ENCODE measurements around the gene PSMD11. TPM values are rescaled to one million over a fixed set of nuclear protein-coding genes. Genes with fewer than 3 reads are reported as not detected.

PSMD11 gene
- total RNA-seq, 4 donors from 2014 or later = 37.3 to 48.9 (median 46.8) TPM

GRCh38 chr17:32463304-32463703 lies 19.0 kb downstream of the PSMD11 start:
- peaks cover 0 to 87% (median 19%) of the 10 kb centered on the region in 3 donors for H3K36me3 ChIP-seq
- H3K27ac ChIP-seq = no peak overlapping the region
- no peaks in the 10 kb centered on the region for H3K9me3 ChIP-seq
- H3K4me3 ChIP-seq = no peak overlapping the region
- no peak for TF ChIP-seq POLR2A (IDR thresholded peaks at IDR 0.05)
- TF ChIP-seq EP300 (IDR thresholded peaks at IDR 0.05) = no peak
- no peak for TF ChIP-seq CTCF (IDR thresholded peaks at IDR 0.05)
- WGBS, 2 donors = 93 to 95% methylated on average over 3 of the region's 3 CpGs
- peaks cover 0 to 5% (median 0%) of the 10 kb centered on the region in 4 donors for H3K4me1 ChIP-seq
- H3K27me3 ChIP-seq = no peaks in the 10 kb centered on the region
- DNase-seq (ENCODE audit: low spot score in 2 of 2) = no peak

- Histone ChIP-seq H3K36me3 (peaks cover 0 to 87% (median 27%) of the 10 kb centered on the region in 3 donors), H3K27me3 (no peaks in the 10 kb centered on the region), H3K9me3 (no peaks in the 10 kb centered on the region), H3K4me1 (no peaks in the 10 kb centered on the region), H3K27ac (no peak overlapping the region), H3K4me3 (no peak overlapping the region)
- TF ChIP-seq POLR2A (IDR thresholded peaks at IDR 0.05) = no peak
- DNase-seq (ENCODE audit: low spot score in 2 of 2) = no peak
- 61 to 72% methylated on average over 1 of the region's 1 CpG for WGBS, 2 donors
These were observed 20.1 kb downstream of the PSMD11 start for GRCh38 chr17:32464374-32464773.

- Histone ChIP-seq H3K27me3 (no peaks in the 10 kb centered on the region), H3K4me1 (no peaks in the 10 kb centered on the region), H3K27ac (no peak overlapping the region), H3K4me3 (no peak overlapping the region), H3K36me3 (peaks cover 0 to 96% (median 35%) of the 10 kb centered on the region in 3 donors), H3K9me3 (no peaks in the 10 kb centered on the region)
- DNase-seq (ENCODE audit: low spot score in 2 of 2) = no peak
- WGBS, 2 donors = 96 to 98% methylated on average over 7 of the region's 7 CpGs
- TF ChIP-seq POLR2A (IDR thresholded peaks at IDR 0.05) (no peak), EP300 (IDR thresholded peaks at IDR 0.05) (no peak), CTCF (IDR thresholded peaks at IDR 0.05) (no peak)
These were observed 23.6 kb downstream of the PSMD11 start for GRCh38 chr17:32467949-32468348.

GRCh38 chr17:32470405-32471167 lies 26.3 kb downstream of the PSMD11 start:
- Histone ChIP-seq H3K27me3 (no peaks in the 10 kb centered on the region), H3K9me3 (no peaks in the 10 kb centered on the region), H3K36me3 (peaks cover 0 to 98% (median 36%) of the 10 kb centered on the region in 3 donors), H3K4me3 (no peak overlapping the region), H3K4me1 (no peaks in the 10 kb centered on the region), H3K27ac (no peak overlapping the region)
- DNase-seq (ENCODE audit: low spot score in 2 of 2) = no peak
- 93 to 94% methylated on average over 6 of the region's 6 CpGs for WGBS, 2 donors
- TF ChIP-seq POLR2A (IDR thresholded peaks at IDR 0.05) (no peak), CTCF (IDR thresholded peaks at IDR 0.05) (no peak), EP300 (IDR thresholded peaks at IDR 0.05) (no peak)

GRCh38 chr17:32471652-32472051 lies 27.3 kb downstream of the PSMD11 start:
- no peak for DNase-seq (ENCODE audit: low spot score in 2 of 2)
- H3K36me3 ChIP-seq = peaks cover 0 to 98% (median 39%) of the 10 kb centered on the region in 3 donors
- H3K4me3 ChIP-seq = no peak overlapping the region
- WGBS, 2 donors = 91% methylated on average over 4 of the region's 4 CpGs
- H3K27me3 ChIP-seq = no peaks in the 10 kb centered on the region
- no peak for TF ChIP-seq CTCF (IDR thresholded peaks at IDR 0.05)
- no peak for TF ChIP-seq POLR2A (IDR thresholded peaks at IDR 0.05)
- no peak for TF ChIP-seq EP300 (IDR thresholded peaks at IDR 0.05)
- H3K27ac ChIP-seq = no peak overlapping the region
- no peaks in the 10 kb centered on the region for H3K9me3 ChIP-seq
- H3K4me1 ChIP-seq = no peaks in the 10 kb centered on the region
